K562 (cell line): ENCODE measurements around the gene NOSTRIN. TPM values are rescaled to one million over a fixed set of nuclear protein-coding genes. Genes with fewer than 3 reads are reported as not detected.

Experiments
- AFF4 ChIP-seq: sonication (generic); formaldehyde crosslinking; IDR thresholded peaks from 2 replicates; pipeline ENCODE4 v1.8.0; 2023; ENCODE audit warnings: mild to moderate bottlenecking, missing genetic modification reagents
- ARID1B ChIP-seq: fragments of 450-650 bp; IDR thresholded peaks from 2 replicates; pipeline ENCODE4 v1.6.1; 2016; ENCODE audit warnings: antibody characterized with exemption, mild to moderate bottlenecking, inconsistent platforms
- CHAMP1 ChIP-seq: fragments of 450-650 bp; IDR thresholded peaks from 2 replicates; pipeline ENCODE4 v1.6.1; 2016; ENCODE audit warnings: mild to moderate bottlenecking
- CSDE1 ChIP-seq, 2 experiments: fragments of 450-650 bp; IDR thresholded peaks; 2 replicates each; pipeline ENCODE4 v1.6.1; 2016; ENCODE audit warnings: mild to moderate bottlenecking in 1 of 2
- FOS ChIP-seq: IDR thresholded peaks from 3 replicates; pipeline ENCODE4 v1.6.1; 2011; ENCODE audit not compliant: insufficient read length; ENCODE audit errors: extremely low read depth
- FOXJ3 ChIP-seq: sonication (generic); formaldehyde crosslinking; IDR thresholded peaks from 2 replicates; pipeline ENCODE4 v1.4.0; 2020; ENCODE audit warnings: mild to moderate bottlenecking, missing genetic modification reagents
- IFI16 ChIP-seq: fragments of 250-450 bp; sonication (Bioruptor Pico); IDR thresholded peaks from 2 replicates; pipeline ENCODE4 v2.1.2; 2022; ENCODE audit warnings: mild to moderate bottlenecking, inconsistent platforms
- IRF1 ChIP-seq: sonication (generic); formaldehyde crosslinking; IDR thresholded peaks from 2 replicates; pipeline ENCODE4 v1.8.0; 2022; ENCODE audit warnings: missing genetic modification reagents, mild to moderate bottlenecking, borderline replicate concordance
- KHSRP ChIP-seq: fragments of 450-650 bp; IDR thresholded peaks from 2 replicates; pipeline ENCODE4 v1.6.1; 2017
- LCOR ChIP-seq: sonication (generic); formaldehyde crosslinking; IDR thresholded peaks from 2 replicates; pipeline ENCODE4 v1.8.0; 2022; ENCODE audit warnings: mild to moderate bottlenecking, missing genetic modification reagents
- NFE2 ChIP-seq: IDR thresholded peaks from 2 replicates; pipeline ENCODE4 v1.6.1; 2014; ENCODE audit warnings: antibody characterized with exemption, low read depth
- PHTF2 ChIP-seq: fragments of 250-450 bp; sonication (Bioruptor Pico); IDR thresholded peaks from 2 replicates; pipeline ENCODE4 v1.5.0; 2021; ENCODE audit warnings: mild to moderate bottlenecking
- RAD51 ChIP-seq: fragments of 450-650 bp; IDR thresholded peaks from 2 replicates; pipeline ENCODE4 v1.7.1; 2016; ENCODE audit warnings: low read depth, mild to moderate bottlenecking, borderline replicate concordance
- RBM34 ChIP-seq: fragments of 200-400 bp; formaldehyde crosslinking; IDR thresholded peaks from 2 replicates; pipeline ENCODE4 v1.6.1; 2018; ENCODE audit warnings: low read length, borderline replicate concordance; ENCODE audit not compliant: insufficient read depth
- SOX6 ChIP-seq: fragments of 450-650 bp; IDR thresholded peaks from 2 replicates; pipeline ENCODE4 v1.6.1; 2014; ENCODE audit warnings: mild to moderate bottlenecking
- SPI1 ChIP-seq: IDR thresholded peaks from 2 replicates; pipeline ENCODE4 v1.6.1; 2011; ENCODE audit warnings: low read depth, low read length, control low read depth, borderline replicate concordance
- SRF ChIP-seq, 2 experiments: fragments of 250-450, 450-650 bp in 1 of 2; sonication (Bioruptor Pico) in 1 of 2; sonication (generic) in 1 of 2; formaldehyde crosslinking; IDR thresholded peaks; 2 replicates each; pipeline versions ENCODE4 v1.5.0 to v1.5.1; 2020 to 2022; ENCODE audit warnings: mild to moderate bottlenecking in 1 of 2, missing genetic modification reagents in 1 of 2
- ZNF445 ChIP-seq: fragments of 250-450 bp; sonication (Bioruptor Pico); IDR thresholded peaks from 2 replicates; pipeline ENCODE4 v1.4.0; 2020; ENCODE audit warnings: low read depth, mild to moderate bottlenecking, moderate library complexity
- polyA plus RNA-seq, 8 experiments: library from polyadenylated mRNA; depleted of rRNA in 4 of 8; stranded (reverse) in 5 of 8; unstranded in 3 of 8; fragments of >200 nt; fragmentation: Nextera tagmentation in 2 of 8; fragmentation: Illumina TruSeq in 1 of 8; extraction: Ambion mirVana in 2 of 8; extraction: Trizol in 1 of 8; gene quantifications; 2 replicates each; pipeline versions ENCODE4 v1.2.1 to v1.2.3, GENCODE V29; 2011 to 2014; ENCODE audit warnings: inconsistent platforms in 1 of 8, missing spikeins in 1 of 8
- total RNA-seq, 7 experiments: library from RNA; depleted of rRNA in 6 of 7; stranded (reverse); fragments of >200 nt in 6 of 7; fragmentation: Illumina TruSeq in 2 of 7; extraction: Trizol in 2 of 7; gene quantifications; 2 replicates each; pipeline versions ENCODE4 v1.2.1 to v1.2.3, GENCODE V29; 2011 to 2021; ENCODE audit warnings: low replicate concordance in 1 of 7
- TF ChIP-seq, protein P1 (sequence below): IDR thresholded peaks from 2 replicates; pipeline ENCODE4 v1.6.1; 2011; ENCODE audit not compliant: insufficient read length; ENCODE audit errors: extremely low read depth
- TF ChIP-seq, protein P2 (sequence below): sonication (generic); formaldehyde crosslinking; IDR thresholded peaks from 2 replicates; pipeline ENCODE4 v1.8.1; 2022; ENCODE audit warnings: missing genetic modification reagents

The NOSTRIN gene
- total and polyA plus RNA-seq, 9 of the 15 experiments (the other 6 are each of a cell fraction or from before 2014, with no cell fraction given) = 26.7 to 82.9 (median 56.3) TPM

GRCh38 chr2:168796583-168797285 lies 5.7 kb upstream of the NOSTRIN start (continued):
- 0 out of 2 replicates have a peak, but pooled peaks have one; percentile 59 for TF ChIP-seq AFF4 (CRISPR knock-in tag)
- peak; percentile 77; the same call in 1 of the 2 replicates for TF ChIP-seq SPI1
- TF ChIP-seq, protein P1, sequence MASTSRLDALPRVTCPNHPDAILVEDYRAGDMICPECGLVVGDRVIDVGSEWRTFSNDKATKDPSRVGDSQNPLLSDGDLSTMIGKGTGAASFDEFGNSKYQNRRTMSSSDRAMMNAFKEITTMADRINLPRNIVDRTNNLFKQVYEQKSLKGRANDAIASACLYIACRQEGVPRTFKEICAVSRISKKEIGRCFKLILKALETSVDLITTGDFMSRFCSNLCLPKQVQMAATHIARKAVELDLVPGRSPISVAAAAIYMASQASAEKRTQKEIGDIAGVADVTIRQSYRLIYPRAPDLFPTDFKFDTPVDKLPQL = no peak
- no peak for TF ChIP-seq PHTF2 (CRISPR knock-in tag)
- no peak for TF ChIP-seq IRF1 (CRISPR knock-in tag)
- 0 out of 2 replicates have a peak, but pooled peaks have one; percentile 36 for TF ChIP-seq LCOR (CRISPR knock-in tag)
- TF ChIP-seq, protein P2, sequence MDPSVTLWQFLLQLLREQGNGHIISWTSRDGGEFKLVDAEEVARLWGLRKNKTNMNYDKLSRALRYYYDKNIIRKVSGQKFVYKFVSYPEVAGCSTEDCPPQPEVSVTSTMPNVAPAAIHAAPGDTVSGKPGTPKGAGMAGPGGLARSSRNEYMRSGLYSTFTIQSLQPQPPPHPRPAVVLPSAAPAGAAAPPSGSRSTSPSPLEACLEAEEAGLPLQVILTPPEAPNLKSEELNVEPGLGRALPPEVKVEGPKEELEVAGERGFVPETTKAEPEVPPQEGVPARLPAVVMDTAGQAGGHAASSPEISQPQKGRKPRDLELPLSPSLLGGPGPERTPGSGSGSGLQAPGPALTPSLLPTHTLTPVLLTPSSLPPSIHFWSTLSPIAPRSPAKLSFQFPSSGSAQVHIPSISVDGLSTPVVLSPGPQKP (CRISPR knock-in tag) = no peak
- TF ChIP-seq NFE2 = no peak
- TF ChIP-seq CHAMP1 = peak; percentile 17; the same call in 1 of the 2 replicates
- 0 out of 2 replicates have a peak, but pooled peaks have one; percentile 15 for TF ChIP-seq KHSRP
- TF ChIP-seq ZNF445 = no peak
- 0 out of 4 replicates have a peak, but pooled peaks of 1 of the 2 experiments have one; percentile 68 for TF ChIP-seq CSDE1 (IDR thresholded peaks at IDR 0.05)
- TF ChIP-seq RBM34 = no peak
- TF ChIP-seq IFI16 (CRISPR knock-in tag) = no peak
- no peak for TF ChIP-seq FOS
- no peak for TF ChIP-seq FOXJ3 (CRISPR knock-in tag)
- TF ChIP-seq ARID1B = peak; percentile 81
- TF ChIP-seq RAD51 = no peak
- peak; percentile 46; the same call in 1 of the 2 replicates for TF ChIP-seq SOX6
- no peak for TF ChIP-seq SRF (CRISPR knock-in tag; IDR thresholded peaks at IDR 0.05)
